Mucosa of rectum (tissue), 2 donors: ENCODE results near the gene FA2H.

Experiments
- H3K27ac ChIP-seq, 2 donors: one replicate each; pipeline ENCODE4 v1.7.0; 2013; ENCODE audit warnings: inconsistent platforms in 2 of 2, low read depth in 2 of 2, low read length in 2 of 2
- H3K27me3 ChIP-seq, 2 donors: one replicate each; pipeline ENCODE4 v1.7.0; 2013; ENCODE audit warnings: low read length in 2 of 2; ENCODE audit not compliant: control insufficient read depth in 2 of 2, insufficient read depth in 2 of 2
- H3K36me3 ChIP-seq, 2 donors: one replicate each; pipeline ENCODE4 v1.7.0; 2013; ENCODE audit warnings: low read length in 2 of 2; ENCODE audit not compliant: control insufficient read depth in 2 of 2, insufficient read depth in 2 of 2
- H3K4me1 ChIP-seq, 2 donors: one replicate each; pipeline ENCODE4 v1.7.0; 2013; ENCODE audit warnings: low read length in 2 of 2, mild to moderate bottlenecking in 1 of 2; ENCODE audit not compliant: control insufficient read depth in 2 of 2, insufficient read depth in 2 of 2
- H3K4me3 ChIP-seq, 2 donors: one replicate each; pipeline ENCODE4 v1.7.0; 2013; ENCODE audit warnings: low read length in 2 of 2
- H3K9ac ChIP-seq, 2 donors: one replicate each; pipeline ENCODE4 v1.7.0; 2013; ENCODE audit warnings: low read length in 2 of 2, low read depth in 1 of 2, mild to moderate bottlenecking in 1 of 2
- H3K9me3 ChIP-seq, 2 donors: one replicate each; pipeline ENCODE4 v1.7.0; 2013; ENCODE audit warnings: low read length in 2 of 2; ENCODE audit not compliant: control insufficient read depth in 2 of 2
- donor health status: healthy.
- donor health status: Normal muscosa, but diverticular disease.

FA2H gene

DNA sequence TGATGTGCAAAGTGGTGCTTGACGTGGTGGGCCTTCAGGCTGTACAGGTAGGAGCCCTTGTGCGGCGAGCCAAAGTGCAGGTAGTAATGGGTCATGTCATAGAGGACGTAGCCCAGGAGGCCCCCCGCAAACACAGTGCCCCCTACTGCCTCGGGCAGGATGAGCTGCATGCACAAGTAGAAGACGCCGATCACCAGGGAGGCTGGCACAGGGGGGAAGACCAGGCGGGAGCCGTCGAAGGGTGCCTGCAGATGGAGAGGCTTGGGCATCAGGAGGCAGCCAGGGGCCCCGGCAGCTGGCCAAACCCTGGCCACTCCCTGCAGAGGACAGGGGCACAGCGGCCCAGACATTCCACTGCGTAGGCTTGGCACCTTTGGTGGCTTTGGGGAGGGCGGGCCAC is 58.3 kb downstream of the FA2H start:
- Histone ChIP-seq H3K9me3 (no peaks in the 10 kb centered on the region), H3K4me3 (no peak overlapping the region), H3K27ac (no peak overlapping the region), H3K27me3 (peaks cover 0 to under 1% of the 10 kb centered on the region in 2 donors), H3K4me1 (no peaks in the 10 kb centered on the region), H3K9ac (no peak overlapping the region), H3K36me3 (peaks cover 0 to 2% of the 10 kb centered on the region in 2 donors)

GRCh38 chr16:74713876-74714275 is 60.7 kb downstream of the FA2H start:
- H3K4me1 ChIP-seq, result peaks cover 0 to 3% of the 10 kb centered on the region in 2 donors
- H3K27ac ChIP-seq, result no peak overlapping the region
- H3K9me3 ChIP-seq, result no peaks in the 10 kb centered on the region
- H3K36me3 ChIP-seq, result peaks cover 0 to under 1% of the 10 kb centered on the region in 2 donors
- no peaks in the 10 kb centered on the region for H3K27me3 ChIP-seq
- no peak overlapping the region for H3K4me3 ChIP-seq
- no peak overlapping the region for H3K9ac ChIP-seq

- Histone ChIP-seq H3K9me3 (no peaks in the 10 kb centered on the region), H3K27ac (no peak overlapping the region), H3K4me3 (no peak overlapping the region), H3K36me3 (no peaks in the 10 kb centered on the region), H3K4me1 (peaks cover 0 to 3% of the 10 kb centered on the region in 2 donors), H3K9ac (no peak overlapping the region), H3K27me3 (no peaks in the 10 kb centered on the region)
These were observed 61.3 kb downstream of the FA2H start for GRCh38 chr16:74713325-74713724.

DNA sequence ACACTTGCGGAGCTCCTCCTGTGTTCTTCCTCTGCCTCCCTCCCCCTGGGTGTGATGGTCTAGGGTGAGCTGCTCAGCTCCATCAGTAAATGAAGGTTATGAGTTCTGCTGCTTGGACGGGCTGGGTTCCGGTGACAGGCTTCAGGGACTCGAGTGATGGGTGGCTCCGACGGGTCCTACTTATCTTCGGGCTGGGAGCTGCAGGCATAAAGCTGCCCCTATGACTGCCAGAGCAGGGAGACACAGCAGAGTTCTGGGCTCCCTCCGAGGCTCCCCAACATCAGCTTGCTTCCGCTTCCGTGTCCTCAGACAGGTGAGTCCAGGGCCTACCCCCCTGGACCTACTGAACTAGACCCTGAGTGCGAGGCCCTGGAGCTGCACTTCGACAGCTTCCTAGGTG is 62.7 kb downstream of the FA2H start:
- Histone ChIP-seq H3K27ac (no peak overlapping the region), H3K27me3 (no peaks in the 10 kb centered on the region)

DNA sequence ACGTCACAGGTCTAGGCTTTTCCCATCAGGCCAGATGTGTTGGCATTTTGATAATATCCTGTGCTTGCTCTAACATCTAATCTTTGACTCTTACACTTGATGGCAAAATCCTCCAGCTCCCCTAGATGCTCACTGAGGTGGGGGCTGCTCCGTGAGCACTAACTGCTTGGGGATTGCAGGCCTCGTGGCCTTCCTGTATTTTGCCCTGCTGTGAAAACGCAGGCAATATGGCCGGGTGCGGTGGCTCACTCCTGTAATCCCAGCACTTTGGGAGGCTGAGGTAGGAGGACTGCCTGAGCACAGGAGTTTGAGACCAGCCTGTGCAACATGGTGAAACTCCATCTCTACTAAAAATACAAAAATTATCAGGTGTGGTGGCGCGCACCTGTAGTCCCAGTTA is 64.2 kb downstream of the FA2H start:
- Histone ChIP-seq H3K27ac (no peak overlapping the region), H3K4me3 (no peak overlapping the region), H3K4me1 (peaks cover 0 to 3% of the 10 kb centered on the region in 2 donors), H3K9me3 (no peaks in the 10 kb centered on the region), H3K27me3 (no peaks in the 10 kb centered on the region), H3K9ac (no peak overlapping the region), H3K36me3 (no peaks in the 10 kb centered on the region)

More for the DNA sequence above, 62.7 kb downstream of the FA2H start:
- no peak overlapping the region for H3K9ac ChIP-seq
- no peaks in the 10 kb centered on the region for H3K36me3 ChIP-seq
- H3K4me3 ChIP-seq, result no peak overlapping the region
- H3K9me3 ChIP-seq, result no peaks in the 10 kb centered on the region
- H3K4me1 ChIP-seq, result peaks cover 0 to 3% of the 10 kb centered on the region in 2 donors

DNA sequence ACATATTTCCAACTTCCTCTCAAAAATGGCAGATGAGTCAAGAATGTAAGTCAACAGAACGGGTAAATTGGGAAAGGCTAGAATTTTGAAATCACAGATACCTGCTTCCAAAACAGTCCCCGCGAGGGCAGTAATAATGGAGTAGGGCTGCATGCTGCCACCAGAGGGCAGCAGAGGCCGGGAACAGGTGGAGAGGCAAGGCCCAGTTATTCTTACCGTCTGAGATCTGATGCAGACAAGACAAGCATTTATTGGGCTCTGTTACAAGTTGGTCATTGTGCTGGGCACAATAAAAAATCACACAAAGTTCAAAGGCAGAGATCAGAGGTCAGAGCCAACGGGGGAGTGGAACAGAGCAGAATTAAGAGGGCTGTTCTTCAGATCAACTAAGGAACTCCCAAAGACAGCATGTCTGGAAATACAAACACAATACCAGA is 65.2 kb downstream of the FA2H start:
- Histone ChIP-seq H3K9me3 (no peaks in the 10 kb centered on the region), H3K9ac (no peak overlapping the region), H3K4me1 (peaks cover 0 to 3% of the 10 kb centered on the region in 2 donors), H3K36me3 (no peaks in the 10 kb centered on the region), H3K4me3 (no peak overlapping the region), H3K27me3 (no peaks in the 10 kb centered on the region), H3K27ac (no peak overlapping the region)

DNA sequence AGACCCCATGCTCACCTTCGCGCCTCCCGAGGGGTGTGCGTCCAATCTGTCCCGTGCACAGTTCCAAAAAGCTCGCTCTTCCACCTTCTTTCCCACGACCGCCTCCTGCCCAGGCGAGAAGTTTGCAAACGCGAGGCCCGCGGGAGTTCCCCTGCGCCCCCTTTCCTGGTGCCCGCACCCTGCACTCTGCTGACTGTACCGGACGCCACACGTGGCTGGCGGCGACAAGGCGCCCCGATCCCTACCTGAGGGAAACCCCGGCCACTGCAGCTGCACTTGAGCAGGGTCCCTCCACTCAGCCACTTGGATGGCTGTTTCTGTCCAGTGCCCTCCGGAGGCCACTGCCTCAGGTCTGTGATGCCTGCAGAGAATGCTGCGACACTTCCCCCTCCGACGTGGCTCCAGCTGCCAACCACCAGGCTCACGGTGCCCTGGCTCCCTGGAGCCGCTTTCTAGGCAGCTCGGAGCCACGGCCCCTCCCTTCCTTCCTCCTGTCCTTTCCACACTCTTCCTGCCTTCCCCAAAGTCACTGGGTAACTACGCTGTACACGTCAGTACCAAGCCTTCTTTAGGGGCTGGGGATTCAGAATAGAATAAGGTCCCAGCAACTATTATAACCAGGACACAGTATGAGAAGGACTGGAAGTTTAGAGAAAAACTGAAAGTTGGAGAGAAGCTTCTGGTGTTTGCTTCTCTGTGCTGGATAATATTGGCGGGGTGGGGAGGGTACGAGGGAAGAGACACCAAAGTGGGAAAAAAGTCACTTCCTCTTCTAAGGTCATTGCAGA is 74.0 kb downstream of the FA2H start, which contains the start of gene MLKL:
MLKL (minus strand) TSS at position 425 of the 788 bp plus-strand sequence. CDS start 5,105 bp downstream, outside the sequence.
- H3K4me1 ChIP-seq, result peaks cover 10 to 12% of the 10 kb centered on the region in 2 donors
- H3K9ac ChIP-seq, result peak within 1 kb of the TSS; percentile 79 to 91
- no peaks in the 10 kb centered on the region for H3K27me3 ChIP-seq
- no peaks in the 10 kb centered on the region for H3K9me3 ChIP-seq
- peak within 1 kb of the TSS; percentile 86 to 95 for H3K4me3 ChIP-seq
- H3K27ac ChIP-seq, result peak within 1 kb of the TSS; percentile 79 to 92
- H3K36me3 ChIP-seq, result no peaks in the 10 kb centered on the region

GRCh38 chr16:74700116-74700437 is 74.5 kb downstream of the FA2H start:
- H3K9me3 ChIP-seq, result no peaks in the 10 kb centered on the region
- H3K9ac ChIP-seq, result peak overlapping the region; percentile 79 to 91
- H3K4me3 ChIP-seq, result peak overlapping the region; percentile 86 to 95
- no peaks in the 10 kb centered on the region for H3K27me3 ChIP-seq
- peak overlapping the region; percentile 79 to 92 for H3K27ac ChIP-seq
- H3K4me1 ChIP-seq, result peaks cover 10 to 12% of the 10 kb centered on the region in 2 donors
- H3K36me3 ChIP-seq, result peaks cover 2 to 4% of the 10 kb centered on the region in 2 donors

DNA sequence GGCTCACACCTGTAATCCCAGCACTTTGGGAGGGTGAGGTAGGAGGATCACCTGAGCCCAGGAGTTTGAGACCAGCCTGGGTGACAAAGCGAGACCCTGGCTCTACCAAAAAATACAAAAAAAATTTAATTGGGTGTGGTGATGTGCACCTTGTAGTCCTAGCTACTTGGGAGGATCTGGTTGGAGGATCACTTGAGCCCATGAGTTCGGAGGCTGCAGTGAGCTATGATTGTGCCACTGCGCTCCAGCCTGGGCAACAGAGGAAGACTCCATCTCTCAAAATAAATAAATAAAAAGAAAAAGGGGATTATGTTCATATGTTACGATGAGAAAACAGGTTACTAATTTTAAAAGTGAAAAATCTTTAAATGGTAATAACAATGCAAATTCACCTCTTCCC is 75.0 kb downstream of the FA2H start:
- Histone ChIP-seq H3K9ac (peak overlapping the region; percentile 79 to 91), H3K27ac (no peak overlapping the region), H3K9me3 (no peaks in the 10 kb centered on the region), H3K4me3 (peak overlapping the region; percentile 86 to 95), H3K36me3 (peaks cover 3 to 6% of the 10 kb centered on the region in 2 donors), H3K4me1 (peaks cover 10 to 12% of the 10 kb centered on the region in 2 donors), H3K27me3 (no peaks in the 10 kb centered on the region)

- Histone ChIP-seq H3K27ac (no peak overlapping the region), H3K27me3 (no peaks in the 10 kb centered on the region), H3K9me3 (no peaks in the 10 kb centered on the region), H3K4me1 (peaks cover 10 to 12% of the 10 kb centered on the region in 2 donors), H3K36me3 (peaks cover 3 to 10% of the 10 kb centered on the region in 2 donors), H3K9ac (no peak overlapping the region), H3K4me3 (peak overlapping the region in 1 of 2 donors; percentile 32)
These were observed 76.4 kb downstream of the FA2H start for GRCh38 chr16:74698222-74698621.
